Activated CD4-positive, alpha-beta T cell treated with anti-CD3 and anti-CD28 coated beads, Interleukin-2, Interleukin-6, amounts not matched to agents 100 ng/mL and 50 ng/mL, durations not matched to agents 16 hours and 8 hours (primary cell): ENCODE measurements around the gene FAM209B.
"Not testable (repeated sequence)": the region's sequence is repeated elsewhere in the genome, so short reads cannot be mapped to it uniquely, and the experiment has no call there.

Experiments used
- DNase-seq: peaks from one replicate; pipeline ENCODE4 v3.0.0-alpha.2; 2020

The FAM209B gene

DNA sequence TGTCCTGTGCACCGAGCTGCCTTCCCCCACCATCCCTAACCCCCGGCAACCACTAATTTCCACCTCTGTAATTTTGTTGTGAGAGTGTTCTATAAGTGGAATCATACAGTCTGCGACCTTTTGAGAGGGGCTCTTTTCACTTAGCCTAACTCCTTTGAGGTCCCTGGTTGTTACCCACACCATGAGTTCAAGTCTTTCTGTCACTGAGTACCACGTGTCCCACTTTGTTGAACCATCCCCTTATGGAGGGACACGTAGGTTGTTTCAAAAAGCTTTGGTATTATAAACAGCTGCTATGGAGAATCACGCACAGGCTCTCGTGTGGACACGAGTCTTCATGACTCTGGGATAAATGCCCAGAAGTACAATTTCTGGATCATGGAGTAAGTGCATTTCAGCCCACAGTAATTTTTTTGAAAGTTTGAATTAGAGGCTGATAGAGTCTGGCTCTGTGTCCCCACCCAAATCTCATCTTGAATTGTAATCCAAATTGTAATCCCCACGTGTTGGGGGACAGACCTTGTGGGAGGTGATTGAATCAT lies 9.5 kb downstream of the FAM209B start:
- DNase-seq: no peak

DNA sequence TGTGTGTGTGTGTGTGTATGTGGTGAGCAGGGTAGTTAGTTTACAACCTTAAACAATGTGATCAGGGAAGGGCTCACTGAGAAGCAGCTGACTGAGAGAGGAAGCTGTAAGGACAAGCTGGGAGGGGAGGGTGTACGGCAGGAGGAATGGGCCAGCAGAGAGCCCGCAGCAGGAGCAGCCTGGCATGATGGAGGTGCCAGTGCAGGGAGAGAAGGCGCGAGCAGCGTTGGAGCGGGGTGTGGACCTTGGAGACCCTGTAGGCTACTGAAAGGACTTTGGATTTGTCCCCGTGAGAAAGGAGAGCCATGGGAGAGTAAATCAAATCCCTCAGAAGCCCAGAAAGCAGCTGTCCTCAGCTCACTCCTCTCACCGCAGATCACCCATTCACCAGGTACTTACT lies 18.5 kb downstream of the FAM209B start:
- DNase-seq: no peak

DNA sequence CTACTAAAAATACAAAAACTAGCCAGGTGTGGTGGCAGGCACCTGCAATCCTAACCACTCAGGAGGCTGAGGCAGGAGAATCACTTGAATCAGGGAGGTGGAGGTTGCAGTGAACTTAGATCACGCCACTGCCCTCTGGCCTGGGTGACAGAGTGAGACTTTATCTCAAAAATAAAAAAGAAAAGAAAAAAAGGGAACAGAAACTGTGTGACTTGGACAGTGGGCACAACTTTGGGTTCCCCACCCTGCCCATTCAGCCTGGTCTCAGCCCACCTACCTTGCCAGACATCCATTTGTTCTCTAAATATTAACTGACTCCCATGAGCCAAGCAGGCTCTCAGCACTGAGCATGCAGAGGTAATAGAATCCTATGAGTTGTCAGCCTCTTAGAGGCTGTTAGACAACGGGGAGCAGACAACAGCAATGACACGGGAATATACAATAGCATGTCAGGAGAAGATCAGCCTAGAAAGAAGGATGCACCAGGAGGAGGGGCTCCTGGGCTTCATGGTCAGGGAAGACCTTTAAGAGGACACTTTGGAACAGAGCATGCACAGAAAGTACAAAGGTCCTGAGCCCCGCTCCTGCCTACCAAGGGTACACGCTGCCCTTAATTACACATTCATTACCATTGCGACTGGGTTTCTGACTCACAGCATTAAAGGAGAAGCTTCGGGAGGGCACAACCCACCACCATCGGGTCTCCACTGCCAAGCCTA lies 20.0 kb downstream of the FAM209B start:
- no peak for DNase-seq

DNA sequence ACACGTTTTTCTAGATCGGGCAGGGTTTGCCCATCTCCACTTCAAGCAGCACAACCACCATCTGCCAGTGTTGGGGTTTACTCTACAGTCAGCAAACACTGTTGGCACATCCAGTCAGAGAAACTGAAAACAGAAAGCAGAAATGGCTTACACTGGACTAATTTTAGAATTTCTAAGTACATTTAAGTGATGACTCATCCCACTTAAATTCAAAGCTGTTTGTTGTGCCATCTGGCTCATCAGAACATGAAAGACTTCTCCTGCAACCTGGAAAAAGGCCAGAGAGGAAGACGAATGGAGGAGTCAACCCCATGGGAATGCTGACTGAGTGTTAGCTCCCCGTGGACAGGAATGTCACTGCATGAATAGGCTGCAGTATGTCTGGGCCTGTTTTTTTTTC lies 21.8 kb downstream of the FAM209B start:
- peak; percentile 63 for DNase-seq

DNA sequence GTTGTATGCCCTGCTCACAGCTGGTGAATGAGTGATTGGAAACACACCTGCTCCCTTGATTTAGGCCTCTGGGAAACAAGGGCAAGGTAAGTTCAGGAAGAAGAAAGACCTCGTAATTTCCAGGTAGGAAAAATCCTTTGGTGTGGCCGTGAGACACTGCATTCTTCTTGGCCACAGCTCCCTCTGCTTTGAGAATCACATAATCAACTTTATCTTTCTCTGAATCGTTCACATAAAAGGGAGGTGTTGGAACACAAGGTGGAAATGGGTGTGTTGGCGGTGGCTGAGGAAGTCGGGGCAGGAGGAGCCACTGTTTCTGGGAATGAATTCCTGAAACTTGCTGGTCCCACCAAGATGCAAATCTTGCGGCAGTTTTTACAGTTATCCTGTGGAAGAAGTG lies 25.9 kb downstream of the FAM209B start:
- no peak for DNase-seq

DNA sequence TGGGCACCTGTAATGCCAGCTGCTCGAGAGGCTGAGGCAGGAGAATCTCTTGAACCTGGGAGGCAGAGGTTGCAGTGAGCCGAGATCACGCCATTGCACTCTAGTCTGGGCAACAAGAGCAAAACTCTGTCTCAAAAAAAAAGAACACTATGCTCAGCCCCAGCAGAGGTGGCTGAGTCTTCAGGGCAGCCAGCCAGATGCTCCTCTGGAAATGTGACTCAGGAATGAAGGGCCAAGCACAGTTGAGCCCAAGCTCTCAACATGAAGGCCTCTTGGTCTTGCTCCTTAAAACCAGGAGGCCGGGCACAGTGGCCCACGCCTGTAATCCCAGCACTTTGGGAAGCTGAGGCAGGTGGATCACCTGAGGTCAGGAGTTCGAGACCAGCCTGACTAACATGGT lies 31.5 kb downstream of the FAM209B start:
- DNase-seq: not testable (repeated sequence)

DNA sequence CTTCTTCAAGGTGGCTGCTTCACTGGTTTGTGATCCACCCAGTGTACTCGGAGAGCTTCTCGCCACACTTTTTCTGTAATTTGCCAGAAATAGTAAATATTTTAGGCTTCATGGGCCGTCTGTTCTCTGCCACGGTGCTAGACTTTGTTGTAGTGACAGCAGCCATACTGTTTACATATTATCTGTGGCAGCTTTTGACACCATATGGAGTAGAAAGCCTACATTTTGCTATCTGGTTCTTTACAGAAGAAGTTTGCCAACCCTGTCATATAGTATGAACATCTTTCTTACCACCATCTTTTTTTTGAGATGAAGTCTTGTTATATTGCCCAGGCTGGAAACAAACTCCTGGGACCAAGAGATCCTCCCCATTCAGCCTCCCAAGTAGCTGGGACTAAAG lies 32.5 kb downstream of the FAM209B start:
- no peak for DNase-seq

DNA sequence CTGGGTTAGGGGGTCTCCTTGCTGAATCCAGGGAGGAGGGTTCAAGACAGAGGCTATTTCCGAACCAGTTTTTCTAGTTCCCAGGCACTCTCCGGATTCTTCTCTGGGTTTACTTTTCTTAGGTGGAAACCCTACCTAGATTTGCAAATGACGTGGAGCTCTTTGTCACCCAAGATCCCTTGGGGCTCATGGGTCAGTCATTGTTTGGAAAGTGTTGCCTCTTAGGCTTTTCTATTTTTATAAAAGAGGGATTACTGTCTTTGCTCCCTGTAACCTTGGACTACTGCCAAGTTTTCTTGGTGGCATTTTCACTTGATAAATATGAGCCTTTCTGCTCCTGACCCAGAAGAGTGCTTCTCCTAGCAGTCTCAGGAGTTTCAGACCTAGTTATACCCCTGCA lies 33.6 kb downstream of the FAM209B start:
- no peak for DNase-seq

DNA sequence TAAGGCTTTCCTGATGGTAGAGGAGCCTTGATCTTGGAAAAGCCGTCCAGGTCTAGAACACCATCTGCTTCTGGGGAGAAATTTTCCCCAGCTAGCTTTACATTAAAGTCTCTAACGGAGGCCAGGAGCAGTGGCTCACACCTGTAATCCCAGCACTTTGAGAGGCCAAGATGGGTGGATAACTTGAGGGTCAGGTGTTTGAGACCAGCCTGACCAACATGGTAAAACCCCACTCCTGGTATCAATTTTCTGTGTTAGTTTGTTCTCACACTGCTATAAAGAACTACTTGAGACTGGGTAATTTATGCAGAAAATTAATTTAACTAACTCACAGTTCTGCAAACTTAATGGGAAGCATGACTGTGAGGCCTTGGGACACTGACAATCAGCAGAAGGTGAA lies 37.8 kb downstream of the FAM209B start:
- DNase-seq: no peak

DNA sequence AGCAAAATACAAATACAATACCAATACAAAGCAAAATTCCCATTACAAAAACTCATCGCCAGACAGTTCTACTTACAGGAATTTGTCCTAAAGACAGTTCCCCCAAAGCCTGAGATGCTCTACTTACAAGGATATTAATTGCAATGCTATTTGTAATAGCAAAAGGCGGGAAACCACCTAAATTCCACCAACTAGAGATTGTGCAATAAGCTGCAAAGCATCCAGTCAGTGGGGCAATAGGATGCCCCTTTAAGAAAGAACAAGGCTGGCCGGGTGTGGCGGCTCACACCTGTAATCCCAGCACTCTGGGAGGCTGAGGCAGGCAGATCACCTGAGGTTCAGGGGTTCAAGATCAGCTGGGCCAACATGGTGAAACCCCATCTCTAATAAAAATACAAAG lies 39.1 kb downstream of the FAM209B start:
- no peak for DNase-seq

DNA sequence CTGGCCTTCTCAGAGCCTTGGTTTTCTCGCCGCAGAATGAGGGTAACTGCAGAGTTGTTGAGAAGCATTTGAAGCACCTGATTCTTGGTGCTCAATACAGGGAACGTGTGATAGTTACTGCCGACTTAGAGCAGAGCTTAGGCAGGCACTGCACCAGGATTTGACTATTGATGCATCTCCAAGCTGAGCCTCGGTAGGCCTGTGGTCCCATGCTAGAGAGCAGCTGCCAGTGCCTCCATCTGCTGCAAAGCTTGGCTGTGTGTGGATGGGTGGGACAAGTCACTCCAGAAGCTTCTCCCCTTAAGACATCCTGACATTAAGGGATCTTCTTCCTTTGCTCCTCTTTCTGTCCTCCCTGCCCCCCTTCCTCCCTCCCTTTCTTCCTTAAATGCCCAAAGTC lies 40.9 kb downstream of the FAM209B start:
- DNase-seq: no peak

DNA sequence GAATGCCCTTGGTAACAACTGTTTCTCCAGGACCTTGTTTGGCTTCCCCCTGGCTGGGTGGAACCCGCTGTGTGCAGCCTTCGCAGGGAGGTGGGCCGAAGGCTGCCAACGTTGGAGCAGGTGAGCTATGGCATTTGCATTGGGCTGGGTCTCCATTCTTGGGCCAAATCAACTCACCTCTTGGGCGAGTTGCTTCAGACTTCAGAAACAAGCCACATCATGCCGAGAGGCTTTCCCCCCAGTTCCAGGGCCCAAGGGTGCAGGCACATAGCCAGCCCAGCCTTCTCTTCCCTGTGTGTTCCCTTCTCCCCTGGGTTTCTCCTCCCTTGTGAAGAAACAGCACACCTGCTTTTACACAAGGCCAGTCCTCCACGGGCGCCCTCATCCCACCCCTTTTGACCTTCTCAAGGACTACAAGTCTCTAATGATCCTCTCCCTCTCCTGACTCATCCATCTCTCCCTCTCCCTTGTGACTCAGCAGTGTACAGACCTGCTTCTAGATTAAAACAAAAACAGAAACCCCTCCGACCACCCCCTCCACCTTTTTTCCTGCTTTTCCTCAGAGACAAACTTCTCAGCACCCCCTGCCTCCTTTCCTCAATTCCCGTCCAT lies 41.6 kb downstream of the FAM209B start:
- DNase-seq: no peak

DNA sequence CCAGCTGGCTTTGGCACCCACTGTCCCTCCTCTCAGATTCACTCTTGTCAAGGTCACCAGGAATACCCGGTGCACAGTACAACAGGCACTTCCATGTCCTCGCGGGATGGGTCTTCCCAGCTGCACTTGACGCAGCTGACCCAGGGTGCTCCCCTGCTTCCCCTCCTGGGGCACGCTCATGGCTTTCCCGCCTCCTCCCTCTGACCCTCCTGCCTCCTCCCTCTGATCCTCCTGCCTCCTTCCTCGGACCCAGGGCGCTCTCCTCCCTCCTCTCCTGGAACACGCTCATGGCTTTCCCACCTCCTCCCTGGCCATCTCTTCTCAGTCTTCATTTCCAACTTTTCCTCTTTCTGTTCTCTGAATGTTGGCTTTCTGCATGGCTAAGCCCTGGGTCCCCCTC lies 42.1 kb downstream of the FAM209B start:
- DNase-seq: no peak

DNA sequence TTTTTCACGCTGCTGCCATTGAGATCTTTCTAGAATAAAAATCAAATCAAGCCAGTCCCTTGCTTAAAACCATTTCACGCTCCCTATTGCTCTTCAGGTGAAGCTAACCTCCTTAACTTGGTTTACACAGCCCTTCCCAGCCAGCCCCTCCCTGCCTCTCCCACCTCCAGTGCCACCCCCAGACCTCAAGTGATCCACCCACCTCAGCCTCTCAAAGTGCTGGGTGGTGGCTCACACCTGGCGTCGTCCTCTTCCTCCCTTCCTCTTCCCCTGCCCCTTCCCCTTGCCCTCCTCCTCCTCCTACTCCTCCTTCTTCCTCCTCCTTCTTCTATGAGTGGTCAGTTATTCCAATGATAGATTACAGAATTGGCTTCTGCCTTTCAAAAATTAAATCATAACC lies 42.9 kb downstream of the FAM209B start:
- no peak for DNase-seq

DNA sequence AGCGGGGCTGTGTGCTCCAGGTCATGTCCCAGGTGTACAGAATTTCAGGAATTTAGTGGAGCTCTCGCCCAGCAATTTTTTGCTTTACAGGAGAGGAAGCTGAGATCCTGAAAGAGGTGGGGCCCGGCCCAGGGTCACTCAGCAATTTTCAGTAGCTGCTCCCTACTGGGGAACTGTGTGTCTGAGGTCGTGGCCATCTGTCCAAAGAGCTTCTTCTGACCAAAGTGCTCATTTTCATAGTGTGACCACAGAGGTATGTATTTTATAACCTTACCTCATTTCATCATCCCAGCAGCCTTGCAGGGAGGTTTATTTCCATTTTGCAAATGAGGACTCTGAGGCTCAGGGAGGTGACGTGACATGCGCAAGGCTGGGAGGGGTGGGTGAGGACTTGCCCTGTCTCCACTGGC lies 46.3 kb downstream of the FAM209B start:
- DNase-seq: no peak

DNA sequence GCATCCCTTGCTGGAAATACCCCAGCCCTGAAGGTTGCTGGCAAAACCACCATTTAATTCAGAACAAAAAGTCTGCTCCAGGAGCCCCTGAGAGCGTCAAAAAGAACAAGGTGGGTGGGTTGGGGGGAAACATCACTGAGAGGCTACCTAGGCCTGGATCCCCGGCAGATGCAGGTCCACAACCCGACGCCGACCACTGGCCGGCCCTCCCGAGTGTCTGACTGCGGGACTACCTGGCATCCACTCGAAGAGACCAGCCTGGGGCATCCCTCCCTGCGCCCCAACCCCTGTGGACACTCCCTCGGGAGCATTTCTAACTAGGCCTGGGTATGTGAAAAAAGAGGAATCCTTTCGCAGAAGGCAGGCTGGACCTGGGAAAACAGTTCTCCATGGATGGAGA lies 47.2 kb downstream of the FAM209B start:
- DNase-seq: no peak

DNA sequence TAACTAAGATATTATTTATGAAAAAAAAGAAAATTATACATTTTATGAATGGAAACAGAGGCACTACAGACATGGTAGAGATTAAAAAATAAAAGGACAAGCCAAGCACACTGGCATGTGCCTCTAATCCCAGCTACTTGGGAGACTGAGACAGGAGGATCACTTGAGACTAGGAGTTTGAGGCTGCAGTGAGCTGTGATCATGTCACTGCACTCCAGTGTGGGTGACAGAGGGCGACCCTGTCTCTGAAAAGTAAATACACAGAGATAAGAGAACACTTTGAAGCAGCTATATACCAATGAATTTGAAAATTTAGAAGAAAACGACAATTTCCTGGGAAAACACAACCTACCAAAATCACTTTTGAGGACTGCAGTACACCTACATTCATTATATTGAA lies 48.7 kb downstream of the FAM209B start:
- no peak for DNase-seq

DNA sequence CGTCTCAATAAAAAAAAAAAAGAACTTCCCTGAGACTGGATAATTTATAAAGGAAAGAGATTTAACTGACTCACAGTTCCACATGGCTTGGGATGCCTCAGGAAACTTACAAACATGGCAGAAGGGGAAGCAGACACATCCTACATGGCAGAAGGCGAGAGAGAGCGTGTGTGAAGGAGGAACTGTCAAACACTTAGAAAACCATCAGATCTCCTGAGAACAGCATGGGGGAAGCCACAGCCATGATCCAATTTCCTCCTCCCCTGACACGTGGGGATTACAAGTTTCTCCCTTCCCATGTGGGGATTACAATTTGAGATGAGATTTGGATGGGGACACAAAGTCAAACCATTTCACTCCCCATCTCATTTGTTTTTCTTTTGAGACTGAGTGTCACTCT lies 49.5 kb downstream of the FAM209B start:
- DNase-seq: no peak

DNA sequence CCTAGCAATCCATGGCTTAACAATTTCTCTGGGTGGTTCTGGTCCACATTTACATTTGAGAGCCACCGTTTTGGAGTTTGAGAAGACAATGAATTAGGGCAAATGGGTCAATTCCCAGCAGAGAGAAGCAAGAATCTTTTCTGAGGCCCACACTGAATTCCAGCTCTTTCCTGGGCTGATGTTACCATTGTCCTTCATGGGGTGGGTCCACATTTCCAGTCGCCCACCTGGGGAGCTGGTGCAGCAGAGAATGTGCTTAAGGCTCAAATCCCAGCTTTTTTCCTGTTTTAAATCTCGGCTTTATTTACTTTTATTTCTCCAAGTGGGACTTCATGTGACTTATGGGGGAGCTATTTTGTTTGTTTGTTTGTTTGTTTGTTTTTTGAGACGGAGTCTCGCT lies 51.9 kb downstream of the FAM209B start:
- no peak for DNase-seq
